Measurements from ENCODE around the gene FBXL3.
"Not testable (repeated sequence)": the region's sequence is repeated elsewhere in the genome, so short reads cannot be mapped to it uniquely, and the experiment has no call there.

Gene FBXL3

DNA sequence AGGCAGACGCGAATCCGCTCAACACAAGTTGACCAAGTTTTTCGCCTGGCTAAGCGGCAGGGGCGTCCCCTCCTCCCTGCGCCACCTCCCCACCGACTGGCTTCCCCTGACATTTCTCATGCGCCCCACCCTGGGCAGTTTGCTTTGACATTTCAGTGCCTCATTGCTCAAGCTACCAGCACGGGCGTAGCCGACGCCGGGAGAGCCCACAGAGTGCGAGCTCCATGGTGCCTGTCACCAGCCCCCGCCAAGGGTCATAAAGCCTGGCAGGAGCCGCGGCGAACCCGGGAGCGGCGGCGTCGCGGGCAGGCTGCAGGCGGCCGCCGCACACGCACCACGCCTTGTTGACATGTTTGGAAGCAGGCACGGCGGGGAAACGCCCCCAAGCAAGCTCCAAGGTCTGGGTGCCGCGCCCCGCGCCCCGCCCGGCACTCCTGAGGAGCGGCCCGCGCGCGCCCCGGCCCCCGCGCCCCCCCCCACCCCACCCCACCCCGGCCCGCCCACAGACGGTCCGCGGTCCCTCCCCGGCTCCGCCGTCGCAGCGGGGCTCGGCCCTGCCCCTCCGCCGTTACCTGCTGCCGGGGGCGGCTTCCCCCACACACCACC is 601 bp downstream of the FBXL3 start:
- DNase-seq, result peak; percentile 45

GRCh38 chr13:77022341-77022740 is 4.6 kb downstream of the FBXL3 start:
- no peak for DNase-seq

DNA sequence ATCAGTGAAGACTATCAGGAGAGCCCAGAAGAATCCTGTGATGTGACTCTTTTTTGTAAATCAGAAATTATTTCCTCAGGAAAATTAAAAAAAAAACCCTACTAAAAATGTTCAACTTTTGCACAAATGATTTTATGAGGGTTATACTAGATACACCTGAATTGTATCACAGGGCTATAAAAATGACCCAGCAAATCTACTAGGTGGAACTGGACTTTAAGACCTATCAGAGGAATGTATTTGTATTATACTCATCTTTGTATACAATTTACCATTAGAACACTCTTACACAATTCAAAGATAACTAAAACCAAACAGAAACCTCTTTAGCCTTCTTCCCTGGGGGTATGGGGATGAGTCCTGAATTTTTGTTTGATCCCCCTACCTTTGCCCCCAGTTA is 7.2 kb downstream of the FBXL3 start:
- no peak for DNase-seq

DNA sequence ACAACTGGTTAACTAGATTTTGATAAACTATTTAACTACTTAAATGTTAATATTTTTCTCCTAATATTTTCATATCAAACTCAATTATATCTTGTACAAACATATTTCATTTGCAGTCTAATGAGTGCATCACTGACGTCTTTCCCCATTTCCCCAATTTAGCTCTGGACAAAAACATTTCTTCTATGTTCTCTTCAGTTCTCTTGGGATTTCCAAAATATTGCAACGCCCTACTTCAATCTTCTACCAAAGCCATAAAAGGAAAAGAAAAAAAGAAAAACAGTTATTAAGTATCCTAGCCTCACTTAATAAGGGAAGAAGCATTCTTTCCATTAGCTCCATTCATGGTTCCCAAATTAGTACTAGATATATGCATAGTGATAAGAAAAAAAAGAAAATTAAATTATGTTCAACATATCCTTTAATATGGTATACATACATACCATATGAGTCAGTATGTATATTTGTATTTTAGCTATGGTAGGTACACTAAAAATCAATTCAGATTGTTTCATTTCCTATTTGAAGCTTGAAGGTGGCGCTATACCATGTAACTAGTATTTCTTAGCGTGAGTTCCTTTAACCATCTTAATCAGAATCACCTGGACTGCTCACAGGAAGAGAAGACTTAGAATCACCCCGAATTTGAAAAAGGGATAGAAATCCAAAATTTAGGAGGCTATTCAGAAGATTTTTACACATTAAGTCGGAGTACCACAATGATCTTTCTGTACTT is 9.9 kb downstream of the FBXL3 start:
- no peak for DNase-seq

- DNase-seq, result no peak
These were observed 10.6 kb downstream of the FBXL3 start for GRCh38 chr13:77016251-77016812.

DNA sequence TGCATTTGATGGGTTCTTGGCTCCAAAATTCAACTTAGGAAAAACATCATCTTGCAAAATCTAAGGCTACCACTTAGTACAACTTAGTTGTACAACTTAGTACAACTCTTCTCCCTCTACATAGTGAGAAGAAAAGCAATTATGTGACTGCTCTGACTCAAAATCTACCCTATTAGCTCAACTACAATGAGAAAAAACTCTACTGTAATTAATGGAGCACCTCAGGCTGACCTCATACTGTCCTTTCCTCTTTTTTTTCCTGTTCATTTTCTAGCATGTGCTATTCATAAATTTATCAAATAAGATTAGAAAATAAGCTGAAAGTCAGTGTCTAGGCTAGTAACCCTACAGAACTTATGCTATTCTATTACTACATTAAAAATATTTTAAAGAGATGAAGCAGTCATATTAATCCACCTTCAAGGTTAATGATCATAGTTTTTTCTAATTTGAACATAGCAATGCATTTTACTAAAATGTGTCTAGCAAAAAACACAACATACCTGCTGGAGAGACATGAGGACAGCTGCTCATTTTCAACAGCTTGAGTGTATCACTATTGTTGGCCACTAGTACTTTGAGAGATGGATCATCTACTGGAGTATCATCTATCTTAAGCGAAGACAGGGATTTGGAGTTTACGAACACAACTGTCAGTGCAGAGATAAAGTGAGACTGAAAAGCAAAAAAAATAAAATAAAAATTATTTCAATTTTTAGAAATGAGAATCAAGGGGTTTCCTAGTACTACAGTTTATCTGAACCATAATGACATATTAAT is 11.9 kb downstream of the FBXL3 start:
- no peak for DNase-seq

GRCh38 chr13:77013853-77014542 is 13.0 kb downstream of the FBXL3 start:
- no peak for DNase-seq

GRCh38 chr13:77009719-77010118 is 17.2 kb downstream of the FBXL3 start:
- DNase-seq, result not testable (repeated sequence)

DNA sequence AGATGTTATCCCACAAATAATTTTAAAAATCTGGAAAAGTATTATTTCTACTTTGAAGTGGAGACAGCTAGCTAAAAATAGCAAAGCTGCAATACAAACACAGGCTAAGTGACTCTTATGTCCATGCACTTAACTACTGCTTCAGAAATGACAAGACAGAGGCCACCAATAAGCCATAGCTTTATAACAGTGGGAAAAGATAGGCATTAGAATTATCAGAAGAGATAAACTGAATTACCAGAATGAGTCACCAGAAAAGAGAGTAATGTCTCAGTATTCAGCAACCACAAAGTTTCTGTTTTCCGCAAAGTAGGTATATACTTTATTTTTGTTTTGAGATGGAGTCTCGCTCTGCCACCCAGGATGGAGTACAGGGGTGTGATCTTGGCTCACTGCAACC is 17.9 kb downstream of the FBXL3 start:
- DNase-seq, result no peak

DNA sequence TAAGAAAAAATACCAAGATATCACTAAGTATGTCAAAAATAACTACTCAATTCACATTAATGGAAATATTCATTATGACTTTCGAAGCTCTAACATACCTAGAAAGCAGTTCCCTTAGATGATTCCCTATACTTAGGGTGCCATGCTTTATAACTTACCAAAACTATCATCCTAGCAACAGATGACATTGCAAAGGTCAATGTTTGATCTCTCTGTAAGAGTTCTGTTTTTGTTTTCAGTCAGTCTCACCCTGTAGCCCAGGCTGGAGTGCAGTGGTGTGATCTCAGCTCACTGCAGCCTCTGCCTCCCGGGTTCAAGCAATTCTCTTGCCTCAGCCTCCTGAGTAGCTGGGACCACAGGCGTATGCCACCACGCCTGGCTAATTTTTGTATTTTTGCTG is 18.6 kb downstream of the FBXL3 start:
- DNase-seq, result not testable (repeated sequence)

DNA sequence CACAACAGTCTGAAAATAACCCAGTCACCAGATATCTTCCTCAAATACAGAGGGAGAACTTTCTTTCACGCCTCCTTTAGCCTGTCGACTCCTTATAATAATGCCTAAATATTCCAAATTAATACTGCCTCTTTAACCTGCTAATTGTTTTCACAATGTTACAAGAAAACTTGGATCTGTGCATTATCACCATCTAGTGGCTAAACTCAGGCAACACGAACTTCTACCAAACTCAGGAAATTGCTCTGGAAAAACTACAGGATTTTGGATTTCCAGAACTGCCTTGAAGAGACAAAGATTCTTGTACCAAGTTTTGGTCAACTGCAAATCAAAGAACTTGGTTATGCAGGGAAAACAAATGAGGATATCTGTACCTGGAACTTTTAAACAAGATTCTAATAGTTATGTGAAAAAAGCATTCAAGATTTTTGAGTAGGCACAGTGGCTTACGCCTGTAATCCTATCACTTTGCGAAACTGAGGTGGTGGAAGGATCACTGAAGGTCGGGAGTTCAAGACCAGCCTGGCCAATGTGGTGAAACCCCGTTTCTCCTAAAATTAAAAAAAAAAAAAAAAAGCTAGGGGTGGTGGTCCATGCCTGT is 24.3 kb downstream of the FBXL3 start:
- DNase-seq, result no peak

- no peak for DNase-seq
These were observed 24.9 kb downstream of the FBXL3 start for GRCh38 chr13:77001963-77002587.

DNA sequence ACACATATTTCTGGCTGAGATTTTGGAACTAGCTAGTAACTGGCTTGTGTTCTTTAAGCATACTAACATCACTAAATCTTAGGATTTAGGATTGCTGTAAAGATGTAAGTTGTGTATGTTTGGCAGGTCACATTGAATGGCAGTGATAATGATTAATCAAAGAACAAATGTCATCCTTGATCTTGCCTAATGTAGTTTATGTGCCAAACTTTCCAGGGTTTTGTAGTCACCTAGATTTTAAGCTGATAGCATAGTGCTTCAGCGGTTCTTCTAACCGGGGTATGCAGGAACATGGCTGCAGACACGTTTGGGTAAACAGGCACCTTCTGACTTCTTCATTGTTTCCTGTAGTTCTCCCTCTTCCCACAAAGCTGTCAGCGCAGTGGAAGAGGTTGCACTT is 25.4 kb downstream of the FBXL3 start:
- no peak for DNase-seq

GRCh38 chr13:77000475-77000874 is 26.5 kb downstream of the FBXL3 start:
- DNase-seq, result no peak

GRCh38 chr13:76994281-76994680 is 32.7 kb downstream of the FBXL3 start:
- no peak for DNase-seq

- no peak for DNase-seq
These were observed 33.5 kb downstream of the FBXL3 start for GRCh38 chr13:76993473-76993872.

DNA sequence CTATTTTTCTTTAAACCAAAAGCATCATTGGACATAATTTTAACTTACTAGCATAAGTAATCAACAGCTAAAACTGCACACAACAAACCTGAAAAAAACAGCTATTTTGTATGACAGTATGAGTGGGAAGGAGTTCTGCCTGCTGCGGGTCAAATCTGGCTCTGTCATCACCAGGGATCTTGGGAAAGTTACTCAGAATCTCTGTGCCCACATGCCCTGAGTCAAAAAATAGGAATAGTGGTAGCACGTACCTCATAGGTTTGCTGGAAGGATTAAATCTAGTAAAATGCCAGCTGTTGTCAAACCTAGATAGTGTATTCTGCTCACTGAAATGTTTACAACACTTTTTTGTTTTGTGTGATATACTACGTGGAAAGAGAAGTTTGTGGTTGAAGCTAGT is 33.9 kb downstream of the FBXL3 start:
- no peak for DNase-seq

DNA sequence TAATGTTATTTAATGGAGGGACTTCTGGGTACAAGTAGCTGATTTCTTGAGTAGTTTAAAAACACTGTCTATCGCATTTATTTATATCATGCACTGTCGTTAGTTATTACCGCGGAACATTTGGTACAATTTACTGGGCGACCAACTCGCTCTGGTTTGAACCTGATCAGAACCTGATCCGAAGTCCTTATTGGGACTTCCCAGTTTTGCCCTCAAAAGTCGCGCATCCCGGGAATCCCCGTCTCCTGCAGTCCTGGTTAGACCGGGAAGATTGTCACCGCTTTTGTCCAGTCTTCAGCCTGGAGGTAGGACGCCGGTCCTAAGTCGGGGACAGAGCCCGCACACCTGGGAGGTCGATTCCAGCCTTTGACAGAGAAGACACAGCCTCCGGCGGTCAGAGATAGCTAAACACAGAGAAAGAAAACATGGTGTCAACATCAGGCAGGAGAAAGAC is 34.4 kb downstream of the FBXL3 start:
- DNase-seq, result no peak

DNA sequence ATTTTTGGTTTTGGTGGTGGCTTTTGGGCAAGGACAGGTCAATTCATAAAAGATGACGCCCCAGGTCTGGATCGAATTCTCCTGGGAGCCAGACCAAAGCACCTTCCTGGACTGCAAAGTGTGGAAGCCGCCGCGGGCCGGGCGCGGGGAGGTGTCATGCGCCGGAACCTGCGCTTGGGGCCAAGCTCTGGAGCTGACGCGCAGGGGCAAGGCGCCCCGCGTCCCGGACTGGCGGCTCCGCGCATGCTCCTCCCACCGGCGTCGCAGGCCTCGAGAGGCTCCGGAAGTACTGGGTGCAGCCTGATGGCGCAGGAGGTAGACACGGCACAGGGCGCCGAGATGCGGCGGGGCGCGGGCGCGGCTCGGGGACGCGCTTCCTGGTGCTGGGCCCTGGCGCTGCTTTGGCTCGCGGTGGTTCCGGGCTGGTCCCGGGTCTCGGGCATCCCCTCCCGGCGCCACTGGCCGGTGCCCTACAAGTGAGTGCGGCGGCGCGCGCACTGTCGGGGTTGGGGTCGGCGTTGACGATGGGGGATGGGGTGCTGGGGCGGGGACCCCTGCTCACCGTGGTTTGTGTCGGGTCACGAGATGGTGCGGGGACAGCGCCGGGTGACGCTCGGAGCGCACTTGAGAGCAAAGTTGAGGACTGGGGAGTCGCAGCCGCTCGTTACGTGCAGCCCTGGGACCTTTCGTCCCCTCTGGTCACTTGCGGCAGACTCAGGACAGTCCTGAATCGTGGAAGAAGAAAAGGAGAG is 35.0 kb downstream of the FBXL3 start, which contains the start of gene CLN5:
Gene CLN5, plus strand, starts transcription at position 286 of the 752 bp plus-strand sequence. Its CDS starts 18 bp downstream, at position 304.
- DNase-seq, result peak; percentile 71

DNA sequence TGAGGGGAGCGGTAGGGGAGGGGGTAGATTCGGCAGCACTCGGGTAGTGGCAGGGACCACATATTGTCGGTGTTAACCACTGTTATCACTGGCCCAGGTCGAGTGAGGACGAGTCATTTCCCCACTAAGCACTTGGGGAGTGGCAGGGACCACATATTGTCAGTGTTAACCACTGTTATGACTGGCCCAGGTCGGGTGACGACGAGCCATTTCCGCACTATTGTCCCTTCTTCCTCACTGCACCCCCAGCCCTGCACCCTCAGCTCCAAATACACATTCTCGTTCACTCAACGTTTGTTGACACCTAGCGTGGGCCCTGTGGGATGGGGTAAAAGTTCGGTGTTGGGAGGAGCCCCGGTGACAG is 35.5 kb downstream of the FBXL3 start:
- DNase-seq, result no peak

DNA sequence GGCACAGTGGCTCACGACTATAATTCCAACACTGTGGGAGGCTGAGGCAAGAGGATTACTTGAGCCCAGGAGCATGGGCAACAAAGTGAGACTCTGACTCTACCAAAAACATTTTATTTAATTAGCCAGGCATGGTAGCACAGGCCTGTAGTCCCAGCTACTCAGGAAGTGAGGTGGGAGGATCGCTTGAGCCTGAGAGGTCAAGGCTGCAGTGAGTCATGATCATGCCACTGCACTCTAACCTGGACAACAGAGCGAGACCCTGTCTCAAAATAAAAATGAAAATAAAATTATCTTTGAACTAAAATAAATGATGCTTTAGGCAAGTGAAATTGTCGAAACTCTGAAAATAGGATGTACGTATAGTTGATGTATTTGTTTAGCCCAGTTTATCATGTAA is 43.3 kb downstream of the FBXL3 start:
- no peak for DNase-seq

Measured in NCI-H1417 treated with DMSO at 0.1 percent for 48 hours (cell line).